MV-4-11 (cell line): ENCODE results near the gene BHLHE41.

Experiments
- DNase-seq: peaks from one replicate; lab custom pipeline; 2025; lab: John Stamatoyannopoulos, UW

Gene BHLHE41

DNA sequence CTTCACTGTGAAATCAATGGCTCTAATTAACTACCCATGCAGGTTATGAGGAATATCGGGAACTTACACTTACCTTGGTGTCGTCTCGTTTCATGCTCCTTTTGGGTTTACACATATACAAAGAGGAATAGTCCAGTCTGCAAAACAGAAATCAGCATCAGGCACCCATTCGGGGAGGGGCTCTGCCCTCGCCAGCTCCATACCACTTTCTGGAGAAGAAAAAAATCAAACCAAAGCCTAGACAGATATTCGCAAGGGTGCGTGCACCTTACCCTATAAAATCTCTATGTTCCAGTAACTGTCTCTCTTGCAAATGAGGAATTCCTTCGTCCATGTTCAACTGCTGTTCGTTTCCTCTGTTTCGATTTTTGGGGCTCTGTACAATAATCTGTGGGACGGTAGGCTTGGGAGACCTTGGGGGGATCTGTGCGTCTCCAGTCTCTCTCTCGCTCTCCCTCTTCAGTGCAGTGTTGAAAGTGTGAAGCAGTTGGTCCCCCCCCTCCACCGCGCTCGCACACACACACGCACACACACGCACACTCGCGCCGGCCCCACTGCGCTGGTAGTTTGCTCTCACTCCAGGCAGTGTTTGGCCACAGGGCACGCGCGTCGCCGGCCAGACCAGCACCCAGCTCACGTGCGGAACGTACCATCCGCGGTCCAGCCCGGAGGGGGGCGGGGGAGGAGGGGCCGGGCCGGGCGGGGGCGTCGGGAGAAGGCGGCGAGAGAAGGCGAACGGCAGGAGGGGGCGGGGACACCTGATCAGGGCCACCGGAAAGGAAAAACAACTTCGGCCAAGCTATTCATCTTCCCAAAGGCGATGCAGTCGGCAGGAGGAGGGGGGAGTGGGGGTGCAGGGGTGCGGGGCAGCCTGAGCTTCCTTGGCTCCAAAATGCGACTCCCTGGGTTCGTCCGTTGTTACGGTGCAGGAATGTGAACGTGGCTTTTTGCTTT is at the start of gene BHLHE41:
Gene BHLHE41 (minus strand): TSS at position 592 of the 954 bp plus-strand sequence. CDS start 258 bp downstream, at position 334.
- no peak for DNase-seq

DNA sequence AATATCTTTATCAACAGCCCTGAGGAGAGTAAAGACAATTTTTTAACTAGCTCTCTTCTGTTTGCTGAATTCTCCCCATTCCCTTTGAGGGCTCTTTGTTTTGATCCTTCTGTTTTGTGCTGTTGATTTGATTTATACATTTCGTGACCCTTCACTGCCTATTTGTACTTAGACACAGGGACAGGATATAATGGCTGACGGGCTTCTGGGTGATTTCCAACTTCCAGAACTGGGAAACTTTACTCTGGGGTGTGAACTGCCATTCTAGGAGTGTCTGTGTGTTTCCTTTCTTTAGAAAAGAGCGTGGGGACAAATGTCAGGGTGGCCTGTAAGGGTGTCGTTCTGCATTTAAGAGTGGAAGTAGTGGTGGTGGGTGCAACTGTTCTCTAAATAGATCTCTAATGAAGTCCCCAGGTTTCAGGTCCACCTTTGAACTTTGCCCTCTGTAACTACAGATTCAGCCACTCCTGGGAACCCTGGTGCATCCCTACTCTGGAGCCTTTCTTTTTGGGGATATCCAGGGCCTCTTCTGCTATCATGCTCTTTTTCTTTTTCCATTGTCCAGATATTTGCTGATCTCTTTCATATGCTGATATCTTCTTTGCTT is 48.2 kb upstream of the BHLHE41 start:
- no peak for DNase-seq

GRCh38 chr12:26172539-26172938 is 47.7 kb upstream of the BHLHE41 start:
- no peak for DNase-seq

GRCh38 chr12:26172013-26172412 is 47.2 kb upstream of the BHLHE41 start:
- no peak for DNase-seq

- DNase-seq = no peak
These were observed 39.3 kb upstream of the BHLHE41 start for GRCh38 chr12:26164118-26164517.

DNA sequence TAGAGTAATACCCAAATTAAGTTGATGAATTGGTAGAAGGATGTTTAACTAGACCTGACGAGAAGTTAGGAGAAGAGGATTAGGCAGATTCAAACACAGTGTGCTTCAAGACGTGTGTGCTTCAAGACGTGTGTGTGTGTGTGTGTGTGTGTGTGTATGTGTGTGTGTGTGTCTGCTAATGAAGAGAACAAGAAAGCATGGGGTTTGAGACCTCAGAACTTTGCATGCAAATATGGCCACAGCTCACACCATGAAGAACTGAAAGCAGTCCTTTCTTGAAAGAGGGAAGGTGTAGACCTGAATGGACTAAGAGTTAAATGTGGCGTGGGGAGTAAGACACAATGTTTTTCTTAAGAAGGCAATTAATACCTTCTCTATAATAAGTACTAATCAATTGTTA is 38.1 kb upstream of the BHLHE41 start:
- no peak for DNase-seq

GRCh38 chr12:26162174-26162573 is 37.3 kb upstream of the BHLHE41 start:
- DNase-seq = no peak

DNA sequence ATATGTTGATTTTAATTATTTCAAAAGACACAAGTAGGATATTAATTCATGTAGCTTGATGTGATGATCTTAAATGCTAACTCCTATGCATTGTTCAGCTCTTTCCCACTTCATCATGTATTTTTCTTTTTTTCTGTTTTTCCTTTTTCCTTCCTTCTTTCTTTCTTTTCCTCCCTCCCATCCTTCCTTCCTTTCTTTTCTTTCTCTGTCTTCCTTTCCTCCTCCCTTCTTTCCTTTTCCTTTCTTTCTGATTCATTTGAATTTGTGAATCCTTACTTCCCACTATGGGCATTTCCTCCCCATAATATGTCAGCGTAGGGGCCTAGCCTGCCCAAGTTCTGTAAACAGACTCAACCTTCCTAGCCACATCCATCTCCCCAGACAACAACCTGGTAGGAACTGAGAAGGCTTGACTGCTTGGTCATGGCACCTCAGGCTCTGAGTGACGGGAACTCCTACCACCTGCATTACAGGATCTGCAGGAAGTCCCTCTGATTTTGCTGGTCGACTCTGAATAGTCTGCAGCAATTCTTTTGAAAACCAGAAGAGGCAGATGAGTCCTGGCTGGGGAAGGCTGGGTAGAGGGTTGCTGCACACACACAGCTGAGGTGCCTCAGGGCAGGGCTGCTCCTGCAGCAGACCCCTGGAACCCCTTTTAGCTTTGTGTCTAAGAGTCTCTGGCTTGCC is 33.4 kb upstream of the BHLHE41 start:
- no peak for DNase-seq

- DNase-seq = no peak
These were observed 32.2 kb upstream of the BHLHE41 start for GRCh38 chr12:26157001-26157400.

DNA sequence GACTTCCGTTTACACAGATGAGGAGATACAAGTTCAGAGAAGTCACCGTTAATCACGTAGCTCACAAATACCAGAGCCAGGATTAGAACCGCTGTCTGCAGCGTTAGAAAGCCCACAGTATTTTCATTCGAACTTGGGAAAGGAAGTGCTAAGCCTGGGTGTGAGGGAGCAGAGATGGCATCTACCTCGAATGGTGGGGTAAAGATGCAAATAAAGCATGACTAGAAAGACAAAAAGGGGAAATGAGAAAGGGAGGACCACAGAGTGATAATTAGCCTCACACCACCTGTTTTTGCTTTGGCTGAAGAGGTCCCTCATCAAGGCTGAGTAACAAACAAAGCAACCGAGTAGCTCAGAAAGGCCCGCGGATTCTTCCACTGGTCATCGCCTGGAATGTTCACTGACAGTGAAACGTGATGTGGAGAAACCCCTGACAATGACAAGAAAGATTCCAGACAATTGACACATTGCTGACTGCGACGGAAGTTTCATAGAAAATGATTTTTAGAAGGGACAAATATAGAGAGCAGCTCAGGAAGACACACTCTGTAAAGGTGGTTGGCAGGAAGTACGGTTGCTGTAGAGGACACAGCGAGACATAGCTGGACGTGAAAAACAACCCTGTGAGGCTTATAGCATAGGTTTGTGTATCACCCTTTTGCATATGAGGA is 31.5 kb upstream of the BHLHE41 start:
- peak; percentile 50 for DNase-seq

DNA sequence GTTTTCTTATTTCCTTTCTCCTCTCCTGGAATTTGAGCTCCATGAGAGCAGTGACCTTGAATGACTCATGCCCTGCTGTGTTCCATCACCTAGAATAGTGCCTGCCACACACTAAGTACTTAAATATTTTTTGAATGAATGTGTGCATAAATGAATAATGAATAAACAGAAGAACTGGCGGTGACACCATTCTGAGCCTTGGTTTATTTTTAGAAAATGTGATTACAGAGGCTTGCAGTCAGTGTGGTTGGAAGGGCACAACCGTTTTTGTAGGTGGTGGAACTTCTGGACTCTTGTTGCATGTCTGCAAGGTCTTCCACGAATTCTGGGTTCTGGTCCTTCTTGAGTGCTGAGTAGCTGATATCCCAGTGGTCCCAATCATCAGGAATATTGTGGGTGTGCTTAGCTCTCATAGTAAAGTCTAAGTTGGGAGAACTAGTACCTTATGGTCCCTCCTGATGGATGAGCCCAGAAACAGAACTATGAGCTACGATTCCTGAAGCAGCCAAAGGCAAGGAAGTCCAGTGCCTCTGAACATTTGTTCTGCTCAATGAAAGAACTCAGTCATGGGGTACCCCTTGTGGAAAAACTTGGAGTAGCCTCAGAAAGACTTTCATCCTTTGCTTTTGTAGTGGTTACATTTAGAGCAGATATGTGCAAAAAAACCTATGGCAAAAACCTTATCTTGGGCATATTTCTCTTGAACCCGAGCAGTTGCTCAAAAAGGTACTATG is 28.8 kb upstream of the BHLHE41 start:
- peak; percentile 15 for DNase-seq

DNA sequence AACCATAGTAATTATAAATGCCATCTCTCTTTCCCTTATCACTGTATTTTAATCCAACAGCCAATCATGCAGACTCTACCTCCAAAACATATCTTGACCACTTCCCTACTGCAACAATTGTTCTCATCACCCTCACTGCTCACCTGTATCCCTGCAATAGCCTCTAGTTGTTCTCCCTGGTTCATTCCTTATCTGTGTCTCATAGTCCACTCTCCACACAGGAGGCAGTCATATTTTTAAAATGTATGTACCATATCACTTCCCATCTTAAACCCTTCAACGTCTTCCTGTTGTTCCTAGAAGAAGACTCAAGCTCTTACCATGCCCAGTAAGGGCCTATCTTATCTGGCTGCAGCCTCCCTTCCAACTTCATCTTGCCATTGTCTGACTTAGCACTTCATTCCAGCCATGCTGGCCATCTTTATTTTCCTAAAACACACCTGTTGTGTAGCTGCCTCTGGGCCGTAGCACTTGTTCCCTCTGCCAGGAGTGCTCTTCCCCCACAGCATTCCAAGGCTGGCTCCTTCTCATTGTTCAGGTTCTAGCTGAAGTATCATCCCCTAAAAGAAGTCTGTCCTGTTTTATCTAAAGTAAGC is 27.8 kb upstream of the BHLHE41 start:
- DNase-seq = no peak

DNA sequence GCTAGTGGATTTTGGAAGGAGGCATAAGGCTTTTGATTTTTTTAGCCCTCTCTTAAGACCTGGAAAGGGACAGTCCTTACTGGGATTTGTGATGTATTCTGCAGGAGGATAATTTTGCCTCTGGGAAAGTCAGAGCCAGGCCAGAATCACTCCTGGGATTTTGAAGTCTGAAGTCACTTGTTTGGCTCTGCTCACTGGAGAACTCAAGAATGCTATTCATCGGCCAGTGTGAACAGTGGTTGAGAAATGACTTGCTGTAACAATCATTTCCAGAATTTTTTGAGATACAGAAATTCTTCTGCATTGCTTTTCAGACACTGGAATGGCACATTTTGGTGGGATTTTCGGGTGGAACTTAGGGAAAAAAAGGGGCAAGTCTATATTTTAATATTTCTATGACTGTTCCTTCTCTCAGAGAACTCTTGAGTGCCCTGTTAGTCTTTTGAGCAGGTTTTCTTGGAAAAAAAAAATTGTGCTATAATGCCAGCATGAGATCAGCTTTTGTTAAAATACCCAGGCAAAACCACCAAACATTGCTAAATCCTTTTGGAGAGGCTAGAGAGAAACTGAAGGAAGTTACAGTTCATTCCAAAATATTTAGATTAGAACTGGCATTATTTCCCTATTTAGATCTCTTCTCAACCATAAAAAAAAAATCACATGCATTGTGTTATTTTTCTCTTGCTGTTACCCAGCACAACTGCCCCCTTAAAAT is 26.1 kb upstream of the BHLHE41 start:
- DNase-seq = no peak

DNA sequence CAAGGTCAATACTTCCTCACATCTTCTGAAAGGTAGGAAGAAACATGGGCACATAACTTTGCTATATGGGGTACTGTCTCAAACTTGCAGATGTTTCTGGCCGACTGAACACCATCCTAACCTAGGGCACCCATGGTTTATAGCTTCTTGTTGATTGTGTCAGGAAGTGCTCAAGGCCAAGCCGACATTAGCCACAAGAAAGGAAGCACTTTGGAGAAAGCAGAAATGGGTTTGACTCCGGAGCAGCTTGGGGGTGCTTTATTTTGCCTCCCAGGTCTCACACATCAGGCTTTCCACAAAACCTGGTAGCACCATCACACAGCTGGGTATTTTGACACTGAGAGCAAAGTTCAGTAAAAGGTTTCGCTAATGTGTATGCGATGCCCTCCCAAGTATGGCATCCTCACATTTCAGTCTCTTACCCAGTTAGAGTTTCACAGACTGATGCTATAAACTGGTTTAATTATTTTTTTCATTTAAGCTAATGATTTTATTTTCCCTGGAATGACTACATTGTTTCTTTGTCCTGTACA is 25.2 kb upstream of the BHLHE41 start:
- peak; percentile 64 for DNase-seq

GRCh38 chr12:26148291-26148690 is 23.5 kb upstream of the BHLHE41 start:
- no peak for DNase-seq

- no peak for DNase-seq
These were observed 18.5 kb upstream of the BHLHE41 start for GRCh38 chr12:26143291-26143690.

DNA sequence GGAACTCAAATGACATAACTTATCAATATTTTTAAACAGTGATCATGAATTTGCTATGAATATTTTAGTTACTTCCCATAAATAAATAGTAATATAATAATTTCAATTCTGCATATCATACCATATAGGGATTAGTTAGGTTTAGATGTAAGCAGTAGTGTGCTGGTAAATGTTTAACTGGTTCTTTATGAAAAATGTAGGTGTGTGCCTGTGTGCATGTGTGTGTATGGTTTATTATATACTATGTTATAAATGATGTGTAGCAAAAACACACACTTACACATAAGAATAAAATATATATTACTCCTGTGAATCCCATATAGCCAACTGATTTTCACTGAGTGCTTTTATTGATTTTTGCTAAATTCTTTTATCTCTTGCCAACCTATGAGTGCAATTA is 14.0 kb upstream of the BHLHE41 start:
- DNase-seq = no peak

DNA sequence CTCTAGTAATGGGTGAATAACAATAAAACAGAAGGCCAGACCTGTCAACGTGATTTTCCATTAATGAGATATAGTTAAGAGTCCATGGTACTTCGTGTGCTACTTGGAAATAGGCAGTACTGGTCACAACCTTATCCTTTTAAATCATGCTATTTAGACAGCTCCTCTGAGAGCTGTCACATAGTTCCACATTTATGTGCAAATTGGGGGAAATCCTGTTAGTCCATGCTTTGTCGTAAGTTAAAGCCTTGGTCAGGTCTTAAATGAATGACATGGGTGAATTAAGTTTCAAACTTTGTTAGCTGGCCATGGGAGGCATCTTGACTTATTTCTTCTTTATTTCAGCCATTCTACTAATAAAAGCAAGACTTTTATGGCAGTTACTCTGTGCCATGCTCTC is 11.9 kb upstream of the BHLHE41 start:
- DNase-seq = no peak

GRCh38 chr12:26135571-26135970 is 10.7 kb upstream of the BHLHE41 start:
- DNase-seq = no peak

- DNase-seq = no peak
These were observed 10.2 kb upstream of the BHLHE41 start for GRCh38 chr12:26135010-26135420.
